Activated CD4-positive, alpha-beta T cell treated with anti-CD3 and anti-CD28 coated beads, Interleukin-2, Interleukin-6, amounts not matched to agents 100 ng/mL and 50 ng/mL, durations not matched to agents 16 hours and 8 hours (primary cell): ENCODE data around the gene PKNOX1.
"Not testable (repeated sequence)": the region's sequence is repeated elsewhere in the genome, so short reads cannot be mapped to it uniquely, and the experiment has no call there.

Experiments used
- DNase-seq: peaks from one replicate; pipeline ENCODE4 v3.0.0-alpha.2; 2020

Gene PKNOX1

DNA sequence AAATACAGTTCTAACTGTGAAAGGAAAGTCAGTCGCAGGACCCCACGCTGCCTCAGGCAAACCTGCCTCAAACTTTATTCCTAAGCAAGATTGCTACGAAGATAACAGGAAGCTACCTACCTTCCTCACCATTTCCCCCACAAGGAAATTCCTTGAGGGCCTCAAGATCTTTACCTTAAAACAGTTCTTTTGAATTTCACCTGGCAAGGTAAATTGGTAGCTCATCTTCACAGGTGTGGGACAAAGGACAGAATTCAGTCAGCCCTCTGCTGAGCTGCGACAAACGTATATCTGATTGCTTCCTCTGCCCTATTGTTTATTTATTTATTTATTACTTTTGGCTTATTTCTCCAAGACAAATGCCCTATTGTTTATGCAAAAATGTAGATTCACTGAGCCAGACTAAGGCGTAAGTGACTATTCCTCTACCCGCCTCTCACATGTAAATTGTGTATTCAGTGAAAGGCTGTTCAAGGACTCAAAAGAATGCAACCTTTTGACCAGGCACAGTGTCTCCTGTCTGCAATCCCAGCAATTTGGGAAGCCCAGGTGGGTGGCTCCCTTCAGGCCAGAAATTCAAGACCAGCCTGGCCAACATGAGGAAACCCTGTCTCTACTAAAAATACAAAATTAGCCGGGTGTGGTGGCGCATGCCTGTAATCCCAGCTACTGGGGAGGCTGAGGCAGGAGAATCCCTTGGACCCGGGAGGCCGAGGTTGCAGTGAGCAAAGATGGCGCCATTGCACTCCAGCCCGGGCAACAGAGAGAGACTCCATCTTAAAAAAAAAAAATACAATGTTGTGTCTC lies 17.3 kb upstream of the PKNOX1 start:
- no peak for DNase-seq

DNA sequence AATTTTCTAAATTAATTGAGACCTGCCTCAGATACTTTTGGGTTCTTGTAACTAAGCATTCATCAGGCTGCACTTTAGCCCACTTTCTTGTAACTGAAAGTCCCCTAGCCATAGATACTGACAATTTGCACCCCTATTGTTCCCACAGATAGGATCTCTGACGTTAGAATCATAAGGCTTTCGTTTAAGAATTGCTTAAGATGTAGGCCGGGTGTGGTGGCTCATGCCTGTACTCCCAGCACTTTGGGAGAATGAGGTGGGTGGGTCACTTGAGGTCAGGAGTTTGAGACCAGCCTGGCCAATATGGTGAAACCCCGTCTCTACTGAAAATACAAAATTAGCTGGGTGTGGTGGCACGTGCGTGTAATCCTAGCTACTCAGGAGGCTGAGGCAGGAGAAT lies 16.2 kb upstream of the PKNOX1 start:
- DNase-seq = not testable (repeated sequence)

DNA sequence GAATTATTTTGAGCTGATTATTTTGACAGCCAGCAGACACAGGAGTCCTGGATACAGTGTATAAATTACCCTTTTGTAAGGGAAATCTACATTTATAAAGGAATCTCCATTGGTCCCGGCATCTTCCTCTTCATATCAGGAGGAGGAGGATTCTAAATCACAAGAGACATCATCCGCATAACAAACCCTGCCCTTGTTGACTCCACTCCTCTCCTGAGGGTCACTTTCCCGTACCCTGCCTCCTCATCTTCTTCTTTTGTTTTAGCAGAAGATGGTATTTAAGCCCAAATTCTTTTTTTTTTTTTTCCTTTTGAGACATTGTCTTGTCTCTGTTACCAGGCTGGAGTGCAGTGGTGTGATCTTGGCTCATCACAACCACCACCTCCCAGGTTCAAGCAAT lies 14.6 kb upstream of the PKNOX1 start:
- DNase-seq = no peak

DNA sequence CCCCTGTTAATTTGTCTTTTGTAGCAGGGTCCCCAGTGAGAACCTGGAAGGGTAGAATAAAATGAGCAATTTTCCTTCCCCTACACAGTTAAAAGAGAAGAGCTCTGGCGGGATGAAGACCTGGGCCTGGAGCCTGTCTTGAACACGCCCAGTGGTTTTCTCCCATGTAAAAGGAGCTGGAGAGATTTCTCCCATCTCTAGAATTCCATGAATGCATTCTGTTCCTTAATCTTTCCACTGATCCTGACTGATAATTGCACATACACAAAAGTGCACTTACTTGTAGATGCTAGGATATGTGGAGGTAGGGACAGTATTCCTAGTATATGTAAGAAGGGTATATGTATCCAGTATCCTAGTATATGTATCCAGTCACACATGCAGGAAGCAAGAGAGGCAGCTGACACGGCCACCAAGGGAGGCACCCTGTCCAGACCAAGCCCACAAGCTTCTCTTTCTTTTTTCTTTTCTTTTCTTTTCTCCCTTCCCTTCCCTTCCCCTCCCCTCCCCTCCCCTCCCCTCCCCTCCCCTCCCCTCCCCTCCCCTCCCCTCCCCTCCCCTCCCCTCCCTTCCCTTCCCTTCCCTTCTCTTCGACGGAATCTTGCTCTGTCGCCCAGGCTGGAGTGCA lies 11.9 kb upstream of the PKNOX1 start:
- DNase-seq = no peak

DNA sequence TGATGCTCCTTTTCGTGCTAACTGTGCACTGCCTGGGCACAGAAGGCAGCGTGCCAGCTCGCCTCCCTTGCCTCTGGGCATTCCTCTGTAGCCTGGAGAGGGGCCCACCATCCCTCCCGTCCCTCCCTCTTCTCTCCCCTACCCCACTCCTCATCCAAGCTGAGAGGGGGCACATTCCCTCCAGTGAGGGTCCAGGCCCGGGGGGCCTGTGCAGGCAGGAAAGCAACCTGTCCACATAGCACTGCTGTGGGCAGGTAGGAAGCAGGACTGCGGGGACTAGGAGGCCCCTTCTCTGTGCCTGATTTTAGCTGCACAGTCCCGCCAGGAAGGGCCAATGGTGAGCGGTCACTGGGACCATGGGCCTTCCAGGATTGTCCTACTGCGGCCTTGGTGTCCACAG lies 10.3 kb upstream of the PKNOX1 start:
- DNase-seq = no peak

DNA sequence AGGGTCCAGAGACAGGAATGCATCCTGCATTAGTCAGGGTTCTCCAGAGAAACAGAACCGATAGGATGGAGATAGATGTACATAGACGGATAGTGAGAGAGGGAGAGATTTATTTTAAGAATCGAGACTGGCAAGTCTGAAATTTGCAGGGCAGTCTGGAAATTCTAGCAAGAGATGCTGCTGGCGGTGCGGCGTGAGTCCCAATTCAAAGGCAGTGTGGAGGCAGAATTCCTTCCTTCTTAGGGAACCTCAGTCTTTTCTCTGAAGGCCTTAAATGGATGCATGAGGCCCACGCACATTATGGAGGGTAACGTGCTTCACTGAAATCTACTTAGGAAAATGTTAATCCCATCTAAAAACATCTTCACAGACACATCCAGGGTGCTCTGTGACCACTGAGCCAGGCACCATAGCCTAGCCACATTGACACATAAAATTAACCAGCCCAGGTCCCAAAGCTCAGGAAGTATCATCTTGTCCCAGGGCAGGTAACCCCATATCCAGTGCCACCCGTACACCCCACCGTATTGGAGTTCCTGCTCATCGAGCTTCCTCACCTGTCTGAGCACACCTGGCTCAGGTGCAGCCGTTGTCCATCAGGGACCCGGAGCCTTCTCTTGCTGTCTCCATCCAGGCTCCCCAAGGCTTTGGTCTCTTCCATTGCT lies 9.7 kb upstream of the PKNOX1 start:
- no peak for DNase-seq

DNA sequence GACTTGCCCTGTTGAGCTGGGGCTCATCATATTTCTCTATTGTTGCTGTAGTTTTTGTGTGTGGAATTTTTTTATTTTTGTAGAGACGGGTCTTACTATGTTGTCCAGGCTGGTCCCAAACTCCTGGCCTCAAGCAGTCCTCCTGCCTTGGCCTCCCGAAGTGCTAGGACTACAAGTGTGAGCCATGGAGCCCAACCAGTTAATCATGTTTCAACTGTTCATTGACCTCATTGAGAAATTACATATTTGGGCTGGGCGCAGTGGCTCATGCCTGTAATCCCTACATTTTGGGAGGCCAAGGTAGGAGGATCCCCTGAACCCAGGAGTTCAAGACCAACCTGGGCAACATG lies 9.2 kb upstream of the PKNOX1 start:
- no peak for DNase-seq

DNA sequence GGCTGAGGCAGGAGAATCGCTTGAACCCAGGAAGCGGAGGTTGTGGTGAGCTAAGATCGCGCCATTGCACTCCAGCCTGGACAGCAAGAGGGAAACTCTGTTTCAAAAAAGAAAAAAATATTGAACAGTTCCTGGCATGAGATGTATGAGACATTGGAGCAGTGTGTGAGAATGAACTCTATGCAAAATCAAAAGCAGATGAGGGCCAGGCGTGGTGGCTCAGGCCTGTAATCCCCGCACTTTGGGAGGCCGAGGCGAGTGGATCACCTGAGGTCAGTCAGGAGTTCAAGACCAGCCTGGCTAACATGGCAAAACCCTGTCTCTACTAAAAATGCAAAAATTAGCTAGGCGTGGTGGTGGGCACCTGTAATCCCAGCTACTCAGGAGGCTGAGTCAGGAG lies 6.7 kb upstream of the PKNOX1 start:
- DNase-seq = not testable (repeated sequence)

DNA sequence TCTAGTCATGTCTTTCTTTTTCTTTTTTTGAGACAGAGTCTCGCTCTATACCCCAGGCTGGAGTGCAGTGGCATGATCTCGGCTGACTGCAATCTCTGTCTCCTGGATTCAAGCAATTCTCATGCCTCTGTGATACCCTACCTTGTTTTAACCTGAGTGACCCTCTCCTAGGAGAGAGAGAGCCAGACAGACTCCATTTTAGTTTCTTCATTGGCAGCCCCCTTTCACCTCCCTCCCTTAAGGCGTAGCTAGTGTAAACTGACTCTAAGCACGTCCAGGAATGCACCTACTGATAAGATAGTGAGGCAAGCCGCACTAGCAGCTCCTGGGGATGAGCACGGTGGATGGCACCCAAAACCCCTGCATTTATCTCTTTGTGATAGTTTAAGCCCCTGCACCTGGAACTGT lies 5.2 kb upstream of the PKNOX1 start:
- DNase-seq = no peak

DNA sequence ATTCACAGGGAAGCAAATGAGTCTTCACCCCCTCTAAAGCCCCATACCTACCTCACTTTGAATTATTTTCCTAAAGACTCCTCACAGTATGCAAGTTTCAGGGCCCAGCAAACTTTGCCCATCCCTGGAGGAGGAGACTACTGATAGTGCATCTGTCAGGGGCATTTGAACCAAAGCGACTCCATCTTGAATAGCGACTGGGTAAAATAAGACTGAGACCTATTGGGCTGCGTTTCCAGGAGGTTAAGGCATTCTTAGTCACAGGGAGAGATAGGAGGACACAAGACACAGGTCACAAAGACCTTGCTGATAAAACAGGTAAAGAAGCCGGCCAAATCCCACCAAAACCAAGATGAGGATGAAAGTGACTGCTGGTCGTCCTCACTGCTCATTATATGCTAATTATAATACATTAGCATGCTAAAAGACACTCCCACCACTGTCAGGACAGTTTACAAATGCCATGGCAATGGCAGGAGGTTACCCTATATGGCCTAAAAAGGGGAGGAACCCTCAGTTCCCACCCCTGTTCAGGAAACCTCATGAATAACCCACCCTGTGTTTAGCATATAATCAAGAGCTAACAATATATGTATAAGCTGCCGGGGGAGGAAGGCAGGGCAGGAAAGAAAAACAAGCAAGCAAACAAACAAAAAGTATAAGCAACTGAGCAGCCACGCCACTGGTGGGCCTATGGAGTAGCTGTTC lies 3.3 kb upstream of the PKNOX1 start:
- no peak for DNase-seq

DNA sequence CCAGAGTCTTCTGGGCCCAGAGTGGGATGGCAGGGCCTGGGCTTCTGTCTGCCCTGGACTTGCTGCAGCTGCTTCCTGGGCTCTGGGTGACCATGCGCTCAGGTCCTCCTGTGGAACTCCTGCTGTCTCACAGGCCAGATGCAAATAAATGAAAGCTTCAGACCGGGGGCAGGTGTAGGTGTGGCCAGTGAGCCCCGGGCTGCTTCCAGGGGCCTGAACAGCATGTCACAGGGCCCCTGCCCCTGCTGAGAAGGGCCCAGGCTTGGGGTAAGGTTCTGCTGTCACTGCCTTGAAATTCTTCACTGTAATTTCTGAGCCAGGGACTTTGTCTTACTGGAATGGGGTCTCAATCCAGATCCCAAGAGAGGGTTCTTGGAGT lies 2.5 kb upstream of the PKNOX1 start:
- DNase-seq = no peak

DNA sequence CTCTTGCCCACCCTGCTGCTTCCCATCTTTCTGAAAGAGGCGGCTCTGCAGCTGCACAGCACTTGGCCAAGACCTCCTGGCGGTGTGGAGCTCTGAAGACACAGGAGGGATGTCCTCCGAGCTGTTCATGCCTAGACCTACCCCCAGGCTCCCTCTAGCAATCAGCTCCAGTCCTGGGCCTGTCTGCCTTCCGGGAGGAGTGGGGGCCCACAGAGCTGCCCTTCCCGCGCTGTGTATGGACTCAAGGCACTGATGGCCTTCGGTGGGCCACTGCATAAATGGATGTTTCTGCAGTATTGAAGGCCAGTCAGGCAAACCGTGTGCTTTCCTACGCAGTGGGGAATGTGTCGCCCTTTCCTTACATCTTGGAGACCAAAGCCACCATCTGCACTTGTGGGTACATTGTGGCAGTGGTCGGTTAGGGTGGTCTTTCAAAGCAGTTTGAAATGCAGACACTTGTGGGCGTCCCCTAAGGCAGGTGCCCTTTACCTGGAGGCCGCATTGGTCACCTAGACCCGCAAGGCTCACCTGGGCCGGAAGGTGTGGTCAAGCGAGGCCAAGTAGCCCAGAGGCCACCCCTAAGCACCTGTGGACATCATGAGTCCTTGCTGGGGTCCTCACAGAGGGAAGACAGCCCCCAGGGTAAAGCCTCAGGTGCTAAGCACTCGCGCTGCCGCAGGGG lies 912 bp upstream of the PKNOX1 start:
- no peak for DNase-seq

DNA sequence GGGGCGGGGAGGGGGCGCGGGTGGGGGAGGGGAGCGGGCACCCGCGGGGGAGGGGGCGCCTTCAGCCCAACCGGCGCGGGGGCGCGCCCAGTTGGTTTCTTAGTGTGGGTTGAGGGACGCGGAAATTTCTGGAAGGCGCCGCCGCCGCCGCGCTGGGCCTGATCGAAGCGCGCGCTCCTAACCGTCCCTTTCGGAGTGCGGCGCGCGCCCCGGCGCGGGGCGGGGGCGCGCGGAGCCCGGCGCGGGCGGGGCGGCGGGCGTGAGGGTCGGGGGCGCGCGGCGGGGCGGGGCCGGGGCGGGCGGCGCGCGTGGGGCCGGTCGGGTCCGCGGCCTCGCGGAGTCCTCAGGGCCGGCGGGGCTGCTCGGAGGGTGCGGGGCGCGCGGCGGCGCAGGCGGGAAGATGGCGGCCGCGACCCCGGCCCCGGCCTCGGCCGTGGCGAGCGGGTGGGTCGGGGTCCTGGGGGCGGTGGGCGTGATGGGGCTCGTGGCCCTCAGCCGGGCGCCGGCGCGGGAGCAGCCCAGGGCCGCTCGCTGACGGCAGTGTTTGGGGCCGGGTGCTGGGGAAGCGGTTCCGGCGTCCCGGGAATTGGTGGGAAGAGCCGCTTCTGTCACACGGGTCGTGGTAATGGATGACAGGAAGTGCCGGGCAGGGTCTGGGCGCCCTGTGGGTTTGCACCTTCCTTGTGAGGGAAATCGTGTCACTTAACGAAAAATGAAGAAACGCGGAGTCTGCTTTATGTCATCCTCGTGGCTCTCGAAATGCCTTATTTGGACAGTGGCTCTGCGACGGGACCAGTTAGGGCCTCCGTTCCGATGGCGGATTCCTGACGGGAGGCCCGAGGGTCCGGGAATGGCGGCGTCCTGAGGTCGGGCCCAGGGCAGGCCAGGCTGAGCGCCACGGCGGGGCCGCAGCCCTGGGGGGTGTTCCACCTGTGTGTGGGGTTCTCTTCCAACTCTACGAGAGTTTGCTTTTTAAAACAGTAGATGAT lies 764 bp downstream of the PKNOX1 start:
- peak; percentile 69 for DNase-seq

DNA sequence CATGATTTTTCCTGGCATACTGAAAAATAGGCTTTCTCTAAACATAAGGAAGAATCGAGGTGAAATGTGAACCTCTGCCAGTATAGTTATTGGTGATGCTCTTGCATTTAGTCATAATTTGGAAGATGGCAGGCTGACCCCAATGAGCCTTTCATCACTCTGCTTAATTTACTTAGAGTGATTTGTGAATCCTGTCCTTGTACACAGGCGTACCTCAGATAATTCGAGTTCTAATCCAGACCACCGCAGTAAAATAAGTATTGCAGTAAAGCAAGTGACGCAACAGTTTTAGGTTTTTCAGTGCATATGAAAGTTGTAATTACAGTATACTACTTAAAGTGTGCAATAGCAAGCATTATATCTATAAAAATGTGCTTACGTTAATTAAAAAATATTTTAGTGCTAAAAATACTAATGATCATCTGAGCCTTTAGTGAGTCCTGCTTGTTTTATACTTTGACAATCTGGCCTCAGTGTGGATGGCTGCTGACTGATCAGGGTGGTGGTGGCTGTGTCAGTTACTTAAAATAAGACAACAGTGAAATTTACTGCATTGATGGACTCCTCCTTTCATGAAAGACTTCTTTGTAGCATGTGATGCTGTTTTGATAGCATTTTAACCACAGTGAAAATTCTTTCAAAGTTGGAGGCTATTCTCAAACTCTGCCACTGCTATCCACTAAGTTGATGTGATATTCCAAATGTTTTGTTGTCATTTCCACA lies 1.7 kb downstream of the PKNOX1 start:
- DNase-seq = peak; percentile 47

DNA sequence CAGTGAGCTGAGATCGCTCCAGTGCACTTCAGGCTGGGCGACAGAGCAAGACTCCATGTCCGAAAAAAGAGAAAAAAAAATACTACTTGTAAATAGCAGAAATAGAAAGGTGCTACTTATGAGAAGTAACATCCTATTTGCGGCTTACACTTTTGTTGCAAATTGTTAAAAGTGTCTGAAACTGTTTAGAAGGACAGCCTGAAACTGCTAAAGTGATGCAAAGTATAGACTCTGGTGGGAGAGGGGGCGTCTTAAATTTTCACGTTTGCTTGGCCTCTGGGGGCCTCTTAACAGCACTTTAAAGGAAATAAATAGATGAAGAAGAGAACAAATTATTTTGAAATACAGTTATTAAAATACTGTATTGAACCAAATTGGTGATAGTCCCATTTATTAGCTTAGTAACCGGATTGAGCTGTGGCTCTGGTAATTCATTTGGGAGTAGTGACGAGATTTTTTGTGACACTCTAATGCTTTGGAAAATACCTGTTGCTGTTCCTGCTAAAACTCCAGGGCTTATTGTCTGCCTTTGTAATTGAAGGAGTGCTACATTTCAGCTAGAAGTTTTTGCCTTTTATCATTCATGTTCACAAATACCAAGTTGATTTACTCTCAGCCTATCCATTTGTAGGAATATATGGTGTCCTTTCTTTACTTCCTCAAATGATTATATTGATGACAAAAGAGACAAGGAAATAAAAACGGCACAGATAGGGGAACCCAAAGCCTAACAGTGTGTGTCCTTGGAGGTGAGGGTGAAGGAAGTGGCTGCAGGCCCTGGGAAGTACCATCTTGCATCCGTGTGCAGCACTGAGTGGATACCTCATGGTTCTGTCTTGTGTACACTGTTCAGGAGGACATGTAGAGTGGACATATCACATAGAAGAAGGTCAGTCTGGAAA lies 6.2 kb downstream of the PKNOX1 start:
- no peak for DNase-seq

DNA sequence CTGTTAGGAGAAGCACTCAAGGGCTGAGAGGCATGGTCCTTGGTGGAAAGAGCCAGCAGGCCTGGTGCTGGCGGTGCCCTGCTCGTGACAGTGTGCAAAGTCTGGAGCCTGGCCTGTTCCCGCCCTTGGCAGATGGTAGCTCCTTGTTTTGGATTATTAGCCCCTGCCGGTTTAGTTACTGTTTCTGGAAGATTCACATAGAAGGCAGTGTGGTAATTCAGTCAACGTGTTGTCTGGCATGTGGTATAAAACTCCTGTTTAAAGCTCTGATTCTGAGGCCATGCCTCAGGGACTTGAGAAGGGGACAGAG lies 6.8 kb downstream of the PKNOX1 start:
- DNase-seq = no peak

DNA sequence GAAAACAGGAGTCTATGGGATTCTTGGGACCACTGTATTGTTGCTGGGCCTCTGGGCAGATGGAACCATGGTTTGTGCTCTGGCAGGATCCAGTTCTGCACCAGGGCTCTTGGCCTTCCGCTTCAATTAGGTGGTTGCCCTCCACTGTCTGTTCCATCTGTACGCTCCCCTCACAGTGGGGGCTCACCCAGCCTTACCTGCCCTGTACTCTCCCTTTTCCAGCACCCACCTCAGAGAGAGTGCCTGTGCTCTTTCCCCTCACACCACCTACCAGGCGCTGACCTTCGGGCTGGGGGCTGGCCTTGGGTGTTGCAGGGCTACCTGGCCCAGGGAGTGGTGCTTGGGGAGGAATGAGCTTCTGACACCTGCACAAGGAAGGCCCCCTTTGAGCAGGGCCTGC lies 7.5 kb downstream of the PKNOX1 start:
- no peak for DNase-seq

DNA sequence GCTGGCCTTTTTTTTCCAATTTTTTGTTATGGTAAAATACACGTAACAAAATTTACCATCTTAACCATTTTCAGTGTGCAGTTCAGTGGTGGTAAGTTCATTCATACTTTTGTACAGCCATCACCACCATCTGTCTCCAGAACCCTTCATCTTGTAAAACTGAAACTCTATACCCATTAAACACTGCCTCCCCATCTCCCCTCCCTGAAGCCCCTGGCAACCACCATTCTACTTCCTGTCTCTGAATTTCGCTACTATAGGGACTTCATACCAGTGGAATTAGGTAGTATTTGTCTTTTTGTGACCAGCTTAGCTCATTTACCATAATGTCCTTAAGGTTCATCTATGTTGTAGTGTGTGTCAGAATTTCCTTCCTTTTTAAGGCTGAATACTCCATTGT lies 8.7 kb downstream of the PKNOX1 start:
- peak; percentile 33 for DNase-seq

DNA sequence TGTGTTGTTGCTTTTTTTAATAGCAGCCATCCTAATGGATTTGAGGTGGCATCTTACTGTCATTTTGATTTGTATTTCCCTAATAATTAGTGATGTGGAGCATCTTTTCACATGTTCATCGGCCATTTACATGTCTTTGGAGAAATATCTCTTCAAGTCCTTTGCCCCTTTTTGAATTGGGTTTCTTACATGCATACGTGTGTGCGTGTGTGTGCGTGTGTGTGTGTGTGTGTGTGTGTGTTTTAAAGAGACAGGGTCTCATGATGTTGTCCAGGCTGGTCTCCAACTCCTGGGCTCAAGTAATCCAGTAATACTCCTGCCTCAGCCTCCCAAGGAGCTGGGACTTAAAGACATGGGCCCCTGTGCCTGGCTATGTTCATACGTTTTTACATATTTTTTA lies 9.5 kb downstream of the PKNOX1 start:
- DNase-seq = no peak

DNA sequence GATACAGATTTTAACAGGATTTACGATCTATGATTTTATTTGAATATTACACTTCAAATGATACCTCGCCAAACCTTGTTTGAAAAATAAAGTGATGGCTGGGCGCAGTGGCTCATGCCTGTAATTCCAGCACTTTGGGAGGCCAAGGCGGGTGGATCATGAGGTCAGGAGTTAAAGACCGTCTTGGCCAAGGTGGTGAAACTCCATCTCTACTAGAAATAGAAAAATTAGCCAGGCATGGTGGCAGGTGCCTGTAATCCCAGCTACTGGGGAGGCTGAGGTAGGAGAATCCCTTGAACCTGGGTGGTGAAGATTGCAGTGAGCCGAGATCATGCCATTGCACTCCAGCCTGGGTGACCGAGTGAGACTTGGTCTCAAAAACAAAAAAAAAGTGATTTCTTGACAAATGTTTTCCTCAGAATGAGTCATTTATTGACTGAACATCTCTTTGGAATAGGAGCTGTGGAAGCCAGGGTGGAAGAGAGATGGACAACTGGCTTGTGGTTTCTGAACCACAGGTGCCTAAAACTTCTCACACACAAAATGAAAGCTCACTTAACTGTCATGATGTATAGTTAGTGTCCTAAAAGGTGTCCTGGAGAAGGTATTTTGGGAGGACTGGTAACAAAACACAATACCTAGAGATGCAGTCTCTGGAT lies 11.9 kb downstream of the PKNOX1 start:
- DNase-seq = peak; percentile 16
